Muscle of leg (tissue), 16 donors: ENCODE data around the gene TIGD7. TPM values are rescaled to one million over a fixed set of nuclear protein-coding genes. Genes with fewer than 3 reads are reported as not detected.

ENCODE experiments used
- DNase-seq: peaks from one replicate; pipeline ENCODE4 v3.0.0; 2013
- H3K27ac ChIP-seq: one replicate; pipeline ENCODE4 v1.5.1; 2013; ENCODE audit warnings: mild to moderate bottlenecking, low read length, control low read depth
- H3K27me3 ChIP-seq: one replicate; pipeline ENCODE4 v1.6.1; 2013; ENCODE audit warnings: low read length; ENCODE audit not compliant: control insufficient read depth, insufficient read depth
- H3K36me3 ChIP-seq: one replicate; pipeline ENCODE4 v1.6.1; 2013; ENCODE audit warnings: low read length; ENCODE audit not compliant: control insufficient read depth, insufficient read depth
- H3K4me1 ChIP-seq: one replicate; pipeline ENCODE4 v1.6.1; 2013; ENCODE audit warnings: low read length; ENCODE audit not compliant: control insufficient read depth, insufficient read depth
- H3K4me3 ChIP-seq: one replicate; pipeline ENCODE4 v1.5.1; 2013; ENCODE audit warnings: low read length, control low read depth
- H3K9me3 ChIP-seq: replicated peaks from 2 replicates; pipeline ENCODE4 v1.6.1; 2013; ENCODE audit warnings: low read depth, low read length; ENCODE audit not compliant: control insufficient read depth
- WGBS: methylation state at CpG from one replicate; pipeline ENCODE4 v1.1.5; 2013; ENCODE audit warnings: missing lambda C conversion rate; ENCODE audit not compliant: insufficient coverage; 5-methylcytosine and 5-hydroxymethylcytosine counted together
- long read RNA-seq, 11 donors: transcript quantifications; one replicate each; lab custom pipeline, GENCODE V29; 2026
- polyA plus RNA-seq, 8 donors: library from polyadenylated mRNA; unstranded; fragments of 120-200 nt; gene quantifications; one replicate each; pipeline versions ENCODE4 v1.2.1 to v1.2.3, GENCODE V29; 2013; ENCODE audit warnings: inconsistent platforms in 1 of 8, low replicate concordance in 1 of 8; ENCODE audit not compliant: insufficient read length in 8 of 8, insufficient read depth in 1 of 8
- total RNA-seq: library from RNA; stranded (reverse); fragments of 120-200 nt; gene quantifications from one replicate; pipeline ENCODE4 v1.2.4, GENCODE V29; 2013

The TIGD7 gene, protein sequence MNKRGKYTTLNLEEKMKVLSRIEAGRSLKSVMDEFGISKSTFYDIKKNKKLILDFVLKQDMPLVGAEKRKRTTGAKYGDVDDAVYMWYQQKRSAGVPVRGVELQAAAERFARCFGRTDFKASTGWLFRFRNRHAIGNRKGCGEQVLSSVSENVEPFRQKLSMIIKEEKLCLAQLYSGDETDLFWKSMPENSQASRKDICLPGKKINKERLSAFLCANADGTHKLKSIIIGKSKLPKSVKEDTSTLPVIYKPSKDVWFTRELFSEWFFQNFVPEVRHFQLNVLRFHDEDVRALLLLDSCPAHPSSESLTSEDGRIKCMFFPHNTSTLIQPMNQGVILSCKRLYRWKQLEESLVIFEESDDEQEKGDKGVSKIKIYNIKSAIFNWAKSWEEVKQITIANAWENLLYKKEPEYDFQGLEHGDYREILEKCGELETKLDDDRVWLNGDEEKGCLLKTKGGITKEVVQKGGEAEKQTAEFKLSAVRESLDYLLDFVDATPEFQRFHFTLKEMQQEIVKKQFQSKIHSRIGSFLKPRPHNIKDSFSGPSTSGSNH
- total RNA-seq (11.0 TPM), polyA plus RNA-seq (10 to 100 TPM in 1 of 8 donors, 1 to 10 TPM in 7; 5.5 to 10.4 (median 7.4) TPM)
- long read RNA-seq, donor 1, result 0 reads
- long read RNA-seq, donor 2, result 0 reads
- long read RNA-seq, donor 3, partial matches to known transcripts, result 0 of 5 reads
- long read RNA-seq, donor 3, other reads (novel, unspliced or antisense), result 0 of 5 reads
- long read RNA-seq, donor 4, partial matches to known transcripts, result 0 of 3 reads
- long read RNA-seq, donor 4, other reads (novel, unspliced or antisense), result 0 of 3 reads
- long read RNA-seq, donor 5, partial matches to known transcripts, result 0 of 5 reads
- long read RNA-seq, donor 5, other reads (novel, unspliced or antisense), result 0 of 5 reads
- long read RNA-seq, donor 6, partial matches to known transcripts, result 0 of 4 reads
- long read RNA-seq, donor 6, other reads (novel, unspliced or antisense), result 0 of 4 reads
- long read RNA-seq, donor 7, partial matches to known transcripts, result 0 of 2 reads
- long read RNA-seq, donor 7, other reads (novel, unspliced or antisense), result 0 of 2 reads
- long read RNA-seq, donor 8, partial matches to known transcripts, result 0 of 4 reads
- long read RNA-seq, donor 8, other reads (novel, unspliced or antisense), result 0 of 4 reads
- long read RNA-seq, donor 9, partial matches to known transcripts, result 0 of 2 reads
- long read RNA-seq, donor 9, other reads (novel, unspliced or antisense), result 0 of 2 reads
- long read RNA-seq, donor 10, partial matches to known transcripts, result 0 of 4 reads
- long read RNA-seq, donor 10, other reads (novel, unspliced or antisense), result 0 of 4 reads
- long read RNA-seq, donor 11, partial matches to known transcripts, result 0 of 1 reads
- long read RNA-seq, donor 11, other reads (novel, unspliced or antisense), result 0 of 1 reads

- under 1% methylated on average over 103 of the region's 103 CpGs for WGBS
- Histone ChIP-seq H3K4me3 (peak within 1 kb of the TSS; percentile 88), H3K9me3 (peaks cover 81% of the 10 kb centered on the region), H3K27me3 (peaks cover 3% of the 10 kb centered on the region), H3K4me1 (peaks cover 8% of the 10 kb centered on the region), H3K27ac (peak within 1 kb of the TSS; percentile 97), H3K36me3 (peaks cover 43% of the 10 kb centered on the region)
- DNase-seq, result peak; percentile 95
These were observed at the start of gene TIGD7, which contains the start of gene ZNF75A for GRCh38 chr16:3305109-3306068. TSS of gene TIGD7 (minus strand) at chr16:3305430. CDS start at chr16:3300614, 4,816 bp downstream. TSS of gene ZNF75A (plus strand) at chr16:3305497. CDS start at chr16:3308429, 2,932 bp downstream.

- 54% methylated on average over 6 of the region's 13 CpGs for WGBS
- H3K27ac ChIP-seq, result no peak overlapping the region
- DNase-seq, result no peak
- H3K36me3 ChIP-seq, result no peaks in the 10 kb centered on the region
- no peaks in the 10 kb centered on the region for H3K9me3 ChIP-seq
- H3K27me3 ChIP-seq, result no peaks in the 10 kb centered on the region
- no peaks in the 10 kb centered on the region for H3K4me1 ChIP-seq
- H3K4me3 ChIP-seq, result no peak overlapping the region
These were observed 43.9 kb upstream of the TIGD7 start for GRCh38 chr16:3349175-3349574.

- no peaks in the 10 kb centered on the region for H3K9me3 ChIP-seq
- no peak for DNase-seq
- H3K4me1 ChIP-seq, result no peaks in the 10 kb centered on the region
- whole genome bisulfite sequencing, result no CpG with 5 or more reads among the region's 4 CpGs
- no peak overlapping the region for H3K27ac ChIP-seq
- H3K36me3 ChIP-seq, result no peaks in the 10 kb centered on the region
- no peaks in the 10 kb centered on the region for H3K27me3 ChIP-seq
- H3K4me3 ChIP-seq, result no peak overlapping the region
These were observed 43.4 kb upstream of the TIGD7 start for GRCh38 chr16:3348547-3349167.

GRCh38 chr16:3347586-3347985 is 42.4 kb upstream of the TIGD7 start:
- DNase-seq, result no peak
- H3K9me3 ChIP-seq, result no peaks in the 10 kb centered on the region
- no peaks in the 10 kb centered on the region for H3K27me3 ChIP-seq
- H3K4me1 ChIP-seq, result no peaks in the 10 kb centered on the region
- H3K27ac ChIP-seq, result no peak overlapping the region
- no peak overlapping the region for H3K4me3 ChIP-seq
- no peaks in the 10 kb centered on the region for H3K36me3 ChIP-seq
- 47% methylated on average over 2 of the region's 10 CpGs for WGBS

GRCh38 chr16:3346041-3346440 is 40.8 kb upstream of the TIGD7 start:
- no peak for DNase-seq
- no CpG with 5 or more reads among the region's 2 CpGs for WGBS
- Histone ChIP-seq H3K36me3 (no peaks in the 10 kb centered on the region), H3K27ac (no peak overlapping the region), H3K9me3 (no peaks in the 10 kb centered on the region), H3K4me3 (no peak overlapping the region), H3K4me1 (no peaks in the 10 kb centered on the region), H3K27me3 (no peaks in the 10 kb centered on the region)

GRCh38 chr16:3328643-3329042 is 23.4 kb upstream of the TIGD7 start:
- H3K4me1 ChIP-seq, result no peaks in the 10 kb centered on the region
- peaks cover 16% of the 10 kb centered on the region for H3K9me3 ChIP-seq
- no peak overlapping the region for H3K27ac ChIP-seq
- H3K27me3 ChIP-seq, result no peaks in the 10 kb centered on the region
- H3K36me3 ChIP-seq, result no peaks in the 10 kb centered on the region
- no CpG with 5 or more reads among the region's 2 CpGs for WGBS
- no peak for DNase-seq
- no peak overlapping the region for H3K4me3 ChIP-seq

DNA sequence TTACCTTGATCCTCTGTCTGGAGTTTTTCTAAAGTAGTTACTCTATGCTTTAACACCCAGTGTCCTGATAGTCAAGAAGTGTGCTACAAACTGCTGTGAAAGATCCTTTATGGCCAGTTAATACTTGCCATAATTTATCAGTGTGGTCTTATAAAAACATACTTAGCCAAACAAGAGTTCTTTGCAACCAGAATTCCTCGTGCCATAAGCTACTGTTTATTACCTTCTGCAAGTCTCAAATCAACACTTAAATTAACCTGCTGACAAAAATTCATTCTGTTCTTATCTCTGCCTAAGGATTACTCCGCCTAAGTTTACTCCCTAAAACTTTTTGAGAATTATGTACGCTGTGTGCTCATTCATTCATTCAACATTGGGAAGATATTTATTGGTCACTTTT is 22.9 kb upstream of the TIGD7 start:
- 63% methylated on average over 1 of the region's 3 CpGs for WGBS
- peaks cover 21% of the 10 kb centered on the region for H3K9me3 ChIP-seq
- DNase-seq, result no peak

DNA sequence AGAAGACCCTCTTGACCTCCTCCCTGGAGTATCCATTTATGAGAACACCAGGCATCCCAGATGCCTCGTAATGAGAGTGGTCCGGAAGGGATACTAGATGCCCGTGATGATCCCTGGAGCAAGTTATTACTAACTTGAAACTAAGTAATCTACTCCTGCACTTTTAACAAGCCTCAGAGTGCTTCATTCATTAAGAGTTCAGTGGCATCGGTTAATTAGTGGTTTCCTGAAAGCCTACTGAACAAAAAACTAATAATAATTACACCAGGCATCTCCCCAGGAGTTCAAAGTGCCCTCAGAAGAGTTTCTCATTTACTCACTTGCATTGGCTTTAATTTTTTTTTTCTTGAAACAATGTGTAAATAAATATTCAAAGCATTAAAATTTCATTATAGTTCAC is 22.3 kb upstream of the TIGD7 start:
- no peak overlapping the region for H3K4me3 ChIP-seq
- 84% methylated on average over 3 of the region's 4 CpGs for WGBS
- H3K9me3 ChIP-seq, result peaks cover 22% of the 10 kb centered on the region

More for the DNA sequence above, 22.9 kb upstream of the TIGD7 start:
- Histone ChIP-seq H3K27me3 (no peaks in the 10 kb centered on the region), H3K36me3 (no peaks in the 10 kb centered on the region), H3K27ac (no peak overlapping the region), H3K4me3 (no peak overlapping the region), H3K4me1 (no peaks in the 10 kb centered on the region)

More for the DNA sequence above, 22.3 kb upstream of the TIGD7 start:
- Histone ChIP-seq H3K27ac (no peak overlapping the region), H3K27me3 (no peaks in the 10 kb centered on the region), H3K4me1 (no peaks in the 10 kb centered on the region), H3K36me3 (no peaks in the 10 kb centered on the region)
- DNase-seq, result no peak
